ENCODE data around the gene CCL27. TPM values are rescaled to one million over a fixed set of nuclear protein-coding genes. Genes with fewer than 3 reads are reported as not detected.
A peak's percentile ranks its signal among the peaks of the same experiment; 100 is the strongest.

The CCL27 gene
- total and polyA plus RNA-seq, 2 of the 8 experiments (the other 6 are each of a cell fraction or from before 2014, with no cell fraction given) = 0.42 TPM; not detected in 1

DNA sequence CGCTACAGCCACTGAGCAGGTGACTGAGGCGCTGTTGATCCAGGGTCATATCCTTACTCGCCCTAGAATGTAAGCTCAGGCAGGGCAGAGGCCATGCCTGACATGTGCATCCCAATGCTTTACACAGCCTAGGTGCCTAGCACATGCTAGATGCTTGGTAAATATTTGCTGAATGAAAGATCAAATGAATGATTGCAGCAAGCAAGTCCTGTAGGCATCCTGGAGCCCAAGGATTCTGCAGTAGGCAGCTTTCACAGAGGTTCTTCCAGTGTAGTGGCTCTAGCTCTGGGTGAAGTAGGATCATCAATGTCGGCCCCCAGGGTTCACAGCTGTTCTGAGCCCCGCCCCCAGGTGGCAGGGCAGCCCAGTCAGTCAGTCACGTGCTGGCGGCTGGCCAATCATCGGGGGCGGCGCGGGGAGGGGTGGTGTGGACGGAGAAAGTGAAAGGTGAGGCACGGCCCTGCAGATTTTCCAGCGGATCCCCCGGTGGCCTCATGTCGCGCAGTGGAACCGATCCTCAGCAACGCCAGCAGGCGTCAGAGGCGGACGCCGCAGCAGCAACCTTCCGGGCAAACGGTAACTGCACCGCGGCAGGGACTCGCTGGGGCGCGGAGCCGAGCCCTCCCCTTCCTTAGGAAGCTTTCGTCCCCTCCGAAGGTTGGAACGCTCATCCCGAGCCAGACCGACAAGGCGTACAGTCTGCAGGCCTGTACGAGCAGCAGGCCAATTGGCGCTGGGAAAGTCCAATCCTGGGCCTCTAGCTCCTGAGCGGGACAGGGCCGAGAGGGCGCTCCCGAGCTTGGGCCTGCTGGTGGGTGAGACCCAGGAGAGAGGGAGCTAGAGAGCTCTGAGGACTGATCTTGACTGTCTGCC is 16.0 kb downstream of the CCL27 start, which contains the start of gene GALT:
Gene GALT, plus strand, starts transcription at position 465 of the 873 bp plus-strand sequence. Its CDS starts 30 bp downstream, at position 495.
- H2AK5ac ChIP-seq (ENCODE audit: low read depth, low read length) = no peak within 1 kb of the TSS
- H3K4me3 ChIP-seq (ENCODE audit: extremely low read depth in 1 of 4, insufficient read depth in 2 of 4, low read depth in 3 of 4, low read length in 4 of 4) = peak within 1 kb of the TSS; percentile 69 to 92 (median 80)
- peak within 1 kb of the TSS; percentile 88 for H3K18ac ChIP-seq (ENCODE audit: extremely low read depth, low read length)
- ChIA-PET POLR2A (ENCODE audit: partially characterized antibody) (interaction anchor here (0.6 to 12.8 kb wide), 6 partner anchors 10 to 1616 kb away, joined by 3 to 127 read pairs (median 8); partner anchors contain the start of genes ARID3C, CCL27, FANCG and SIGMAR1), CTCF (ENCODE audit: partially characterized antibody) (interaction anchor here (0.8 to 17.4 kb wide), 15 partner anchors 10 to 144 kb away, joined by 3 to 277 read pairs (median 5); partner anchors contain the start of genes CCL27, DCTN3, IL11RA and RPP25L)
- H2AFZ ChIP-seq (ENCODE audit: low read length) = peak within 1 kb of the TSS; percentile 16
- no peaks in the 10 kb centered on the region; a peak in 1 of 7 replicates for H3K27me3 ChIP-seq (replicated peaks in 1 of 4; ENCODE audit: control insufficient read depth in 3 of 4, extremely low read depth in 1 of 4, insufficient read depth in 3 of 4, low read length in 3 of 4)
- H4K8ac ChIP-seq (ENCODE audit: extremely low read depth, insufficient read depth, low read length) = peak within 1 kb of the TSS; percentile 88
- H3K23ac ChIP-seq (ENCODE audit: insufficient read length) = no peak within 1 kb of the TSS
- H3K4me2 ChIP-seq (ENCODE audit: insufficient read depth in 1 of 2, low read depth in 2 of 2, low read length in 2 of 2) = peak within 1 kb of the TSS; percentile 89 to 97
- peak within 1 kb of the TSS in 3 of 4 experiments; percentile 58 to 70 (median 62); a peak in 6 of 7 replicates for H3K9ac ChIP-seq (replicated peaks in 1 of 4; ENCODE audit: extremely low read depth in 1 of 4, low read depth in 3 of 4, low read length in 3 of 4)
- H3K9me3 ChIP-seq (ENCODE audit: insufficient read depth in 2 of 2, low read depth in 1 of 2, low read length in 1 of 2) = no peaks in the 10 kb centered on the region
- peaks cover 3 to 23% (median 8%) of the 10 kb centered on the region in 4 experiments; a peak in 7 of 8 replicates for H3K36me3 ChIP-seq (ENCODE audit: control insufficient read depth in 2 of 4, insufficient read depth in 4 of 4, low read length in 3 of 4)
- peak within 1 kb of the TSS; percentile 66 for H3K14ac ChIP-seq (ENCODE audit: insufficient read length)
- peak within 1 kb of the TSS; percentile 75; the same call in 1 of the 2 replicates for H2BK20ac ChIP-seq (ENCODE audit: low read length)
- peaks cover 11% of the 10 kb centered on the region; the same call in 1 of the 2 replicates for H3K23me2 ChIP-seq (ENCODE audit: low read depth, low read length)
- peak within 1 kb of the TSS; percentile 75; the same call in 1 of the 2 replicates for H2BK12ac ChIP-seq (ENCODE audit: low read depth, low read length)
- H2BK120ac ChIP-seq (replicated peaks; ENCODE audit: low read depth, low read length) = peak within 1 kb of the TSS; percentile 96
- DNase-seq (ENCODE audit: low read depth in 1 of 2, low spot score in 2 of 2) (peak in 1 of 2 experiments; percentile 96), FAIRE-seq (no peak)
- H2BK5ac ChIP-seq (ENCODE audit: low read depth, low read length) = peak within 1 kb of the TSS; percentile 97
- H4K91ac ChIP-seq (replicated peaks; ENCODE audit: insufficient read length, low read length) = peak within 1 kb of the TSS; percentile 86
- H3K4me1 ChIP-seq (replicated peaks in 1 of 4; ENCODE audit: control insufficient read depth in 3 of 4, insufficient read depth in 4 of 4, low read length in 3 of 4) = peaks cover 3 to 21% (median 11%) of the 10 kb centered on the region in 4 experiments
- H3K79me2 ChIP-seq (ENCODE audit: control insufficient read depth in 1 of 2, insufficient read depth in 2 of 2, low read length in 2 of 2) = peaks cover 0 to 12% of the 10 kb centered on the region in 2 experiments; a peak in 1 of 4 replicates
- 7% methylated on average over 39 of the region's 43 CpGs; no CpG with 5 or more reads in 1 of the 2 experiments for WGBS, 2 experiments (ENCODE audit: extremely low coverage in 1 of 2, insufficient coverage in 1 of 2, insufficient read length in 1 of 2, insufficient replicate concordance in 2 of 2, low coverage in 1 of 2, low lambda C conversion rate in 2 of 2, missing lambda C conversion rate in 1 of 2)
- H2BK15ac ChIP-seq (ENCODE audit: low read length) = peak within 1 kb of the TSS; percentile 88; the same call in 1 of the 2 replicates
- peak within 1 kb of the TSS; percentile 94 for H3K56ac ChIP-seq (replicated peaks; ENCODE audit: insufficient read length, low read depth, low read length)
- H3K4ac ChIP-seq (replicated peaks; ENCODE audit: insufficient read length, low read depth, low read length) = peak within 1 kb of the TSS; percentile 84
- H3K79me1 ChIP-seq (ENCODE audit: low read depth, low read length) = peaks cover 6% of the 10 kb centered on the region; the same call in 1 of the 2 replicates
- peak within 1 kb of the TSS; percentile 66 for H3K27ac ChIP-seq (ENCODE audit: low read depth, low read length)
- peak within 1 kb of the TSS; percentile 90 for H4K5ac ChIP-seq (ENCODE audit: insufficient read length, low read depth, low read length)
- H4K20me1 ChIP-seq (replicated peaks in 1 of 2; ENCODE audit: control insufficient read depth in 1 of 2, insufficient read depth in 2 of 2, low read length in 2 of 2) = peaks cover 2 to 8% of the 10 kb centered on the region in 2 experiments
- TF ChIP-seq KDM1A (IDR thresholded peaks at IDR 0.05; ENCODE audit: borderline replicate concordance, low read length) = no peak
- no peak; the same call in 1 of the 2 replicates for TF ChIP-seq CREB1 (IDR thresholded peaks at IDR 0.05)
- TF ChIP-seq CTBP2 (IDR thresholded peaks at IDR 0.05; ENCODE audit: borderline replicate concordance, insufficient read depth, insufficient read length, low read length) = no peak
- TF ChIP-seq RAD21 (IDR thresholded peaks at IDR 0.05 in 1 of 2, conservative IDR thresholded peaks at IDR 0.05 in 1 of 2; ENCODE audit: low read depth in 2 of 2, low read length in 2 of 2) = peak in 1 of 2 experiments; percentile 29; a peak in 1 of 4 replicates
- TF ChIP-seq TCF12 (IDR thresholded peaks at IDR 0.05; ENCODE audit: low read depth, low read length) = no peak
- TF ChIP-seq TAF1 (IDR thresholded peaks at IDR 0.05; ENCODE audit: low read depth, low read length) = peak; percentile 58
- peak; percentile 86 for TF ChIP-seq KDM4A (IDR thresholded peaks at IDR 0.05; ENCODE audit: low read depth, low read length, severe bottlenecking)
- no peak for TF ChIP-seq NRF1 (IDR thresholded peaks at IDR 0.05; ENCODE audit: low read depth, low read length)
- TF ChIP-seq KDM5A (IDR thresholded peaks at IDR 0.05; ENCODE audit: low read length) = no peak
- TF ChIP-seq SUZ12 (IDR thresholded peaks at IDR 0.05; ENCODE audit: low read length) = no peak

Data from H1 (cell line).